Mucosa of descending colon (tissue), 3 donors: ENCODE data around the gene MUSK. TPM values are rescaled to one million over a fixed set of nuclear protein-coding genes. Genes with fewer than 3 reads are reported as not detected.

Source experiments
- ATAC-seq: fragments of 200-7000 bp; cut with Tn5 transposase; one replicate; pipeline ENCODE4 v1.9.1; 2020; ENCODE audit warnings: mild to moderate bottlenecking, moderate library complexity
- DNase-seq, 3 donors: peaks; one replicate each; pipeline ENCODE4 v3.0.0-alpha.2; 2020
- H3K36me3 ChIP-seq: fragments of 200-600 bp; one replicate; pipeline ENCODE4 v1.8.0; 2021; ENCODE audit warnings: low read depth, mild to moderate bottlenecking
- H3K4me1 ChIP-seq: fragments of 200-600 bp; one replicate; pipeline ENCODE4 v1.8.0; 2021; ENCODE audit warnings: low read depth, mild to moderate bottlenecking
- H3K4me3 ChIP-seq: fragments of 200-600 bp; one replicate; pipeline ENCODE4 v1.8.0; 2021; ENCODE audit warnings: mild to moderate bottlenecking
- H3K9me3 ChIP-seq: fragments of 200-600 bp; one replicate; pipeline ENCODE4 v1.8.0; 2021; ENCODE audit warnings: mild to moderate bottlenecking
- CTCF ChIP-seq: fragments of 200-600 bp; IDR thresholded peaks from one replicate; pipeline ENCODE4 v1.8.0; 2022; ENCODE audit warnings: antibody characterized with exemption, mild to moderate bottlenecking
- intact Hi-C, 2 donors: fragments of 100-400 bp; cut with DNase I in 1 of 2; cut with micrococcal nuclease in 1 of 2; formaldehyde crosslinking; loops; one replicate each; pipeline versions ENCODE4 v1.11.0 to v1.11.1; 2022; cut with DNase I, micrococcal nuclease
- long read RNA-seq, 2 donors: library from polyadenylated mRNA; unstranded; transcript quantifications; one replicate each; pipeline ENCODE4 v2.0.0, GENCODE V29; 2019 to 2021
- total RNA-seq, 3 donors: library from RNA; stranded (reverse); fragmentation: NEBNext Ultra II Directional in 2 of 3; extraction: Animal tissue kit (Norgen Biotek cat#: 25700) in 2 of 3; gene quantifications; one replicate each; pipeline versions ENCODE4 v1.2.1 to v1.2.4, GENCODE V29; 2021 to 2023
- donor health status: DM: no; HTN: no; CAD: no; lungs with moderate emphysema.
- donor health status: DM: no; HTN: no; CAD: no.
- donor health status: DM: no; HTN: yes; CAD: no.

MUSK gene
- total RNA-seq = 1 to 10 TPM; 1.4 to 5.6 (median 3.6) TPM
- long read RNA-seq, donor 1 = 0 reads
- long read RNA-seq, donor 2, partial matches to known transcripts = 0 of 3 reads
- long read RNA-seq, donor 2, other reads (novel, unspliced or antisense) = 3 of 3 reads

GRCh38 chr9:110668570-110669167 lies at the start of gene MUSK:
TSS of gene MUSK (plus strand) at chr9:110668791. CDS start at chr9:110668905, 114 bp downstream.
- intact Hi-C loops = no loop called here
- no peak for TF ChIP-seq CTCF
- H3K4me1 ChIP-seq = no peaks in the 10 kb centered on the region
- DNase-seq (no peak), ATAC-seq (peak; percentile 21)
- H3K4me3 ChIP-seq = no peak within 1 kb of the TSS
- H3K9me3 ChIP-seq = no peaks in the 10 kb centered on the region
- no peaks in the 10 kb centered on the region for H3K36me3 ChIP-seq

- no peak for TF ChIP-seq CTCF
- Histone ChIP-seq H3K4me3 (no peak overlapping the region), H3K9me3 (no peaks in the 10 kb centered on the region), H3K36me3 (no peaks in the 10 kb centered on the region), H3K4me1 (no peaks in the 10 kb centered on the region)
- ATAC-seq = no peak
- DNase-seq = no peak
- intact Hi-C loops = loop anchor here (10.0 kb wide), 2 partner anchors 165 to 435 kb away; no protein-coding TSS in a partner anchor
Observed at GRCh38 chr9:110619831-110620230, 48.8 kb upstream of the MUSK start.

GRCh38 chr9:110620726-110621125 lies 47.9 kb upstream of the MUSK start:
- Histone ChIP-seq H3K9me3 (no peaks in the 10 kb centered on the region), H3K4me3 (no peak overlapping the region), H3K36me3 (no peaks in the 10 kb centered on the region), H3K4me1 (no peaks in the 10 kb centered on the region)
- TF ChIP-seq CTCF = no peak
- no peak for ATAC-seq
- intact Hi-C loops = loop anchor here (10.0 kb wide), 2 partner anchors 166 to 436 kb away; no protein-coding TSS in a partner anchor
- no peak for DNase-seq

GRCh38 chr9:110622368-110622767 lies 46.2 kb upstream of the MUSK start:
- Histone ChIP-seq H3K9me3 (no peaks in the 10 kb centered on the region), H3K4me3 (no peak overlapping the region), H3K36me3 (no peaks in the 10 kb centered on the region), H3K4me1 (no peaks in the 10 kb centered on the region)
- TF ChIP-seq CTCF = no peak
- no peak for DNase-seq
- no peak for ATAC-seq
- intact Hi-C loops = loop anchor here (10.0 kb wide), 2 partner anchors 168 to 438 kb away; no protein-coding TSS in a partner anchor

GRCh38 chr9:110623462-110624025 lies 45.0 kb upstream of the MUSK start:
- H3K4me1 ChIP-seq = no peaks in the 10 kb centered on the region
- ATAC-seq = peak; percentile 68
- intact Hi-C loops = loop anchor here (10.0 kb wide), 2 partner anchors 169 to 439 kb away; no protein-coding TSS in a partner anchor
- no peak for TF ChIP-seq CTCF
- no peaks in the 10 kb centered on the region for H3K36me3 ChIP-seq
- H3K4me3 ChIP-seq = no peak overlapping the region
- H3K9me3 ChIP-seq = no peaks in the 10 kb centered on the region
- DNase-seq = peak in 1 of 3 donors; percentile 83
